Lower leg skin (tissue), 3 donors: ENCODE results near the gene PPM1A.

Experiments used
- POLR2A ChIP-seq, 2 donors: fragments of 450-650 bp; IDR thresholded peaks; one replicate each; pipeline ENCODE4 v1.6.1; 2016 to 2017; ENCODE audit warnings: antibody characterized with exemption in 2 of 2, mild to moderate bottlenecking in 1 of 2, moderate library complexity in 1 of 2
- TF ChIP-seq, protein P1 (sequence below), 3 donors: fragments of 450-650 bp; IDR thresholded peaks; one replicate each; pipeline ENCODE4 v1.5.1; 2016; ENCODE audit warnings: antibody characterized with exemption in 3 of 3, mild to moderate bottlenecking in 3 of 3, moderate library complexity in 2 of 3

DNA sequence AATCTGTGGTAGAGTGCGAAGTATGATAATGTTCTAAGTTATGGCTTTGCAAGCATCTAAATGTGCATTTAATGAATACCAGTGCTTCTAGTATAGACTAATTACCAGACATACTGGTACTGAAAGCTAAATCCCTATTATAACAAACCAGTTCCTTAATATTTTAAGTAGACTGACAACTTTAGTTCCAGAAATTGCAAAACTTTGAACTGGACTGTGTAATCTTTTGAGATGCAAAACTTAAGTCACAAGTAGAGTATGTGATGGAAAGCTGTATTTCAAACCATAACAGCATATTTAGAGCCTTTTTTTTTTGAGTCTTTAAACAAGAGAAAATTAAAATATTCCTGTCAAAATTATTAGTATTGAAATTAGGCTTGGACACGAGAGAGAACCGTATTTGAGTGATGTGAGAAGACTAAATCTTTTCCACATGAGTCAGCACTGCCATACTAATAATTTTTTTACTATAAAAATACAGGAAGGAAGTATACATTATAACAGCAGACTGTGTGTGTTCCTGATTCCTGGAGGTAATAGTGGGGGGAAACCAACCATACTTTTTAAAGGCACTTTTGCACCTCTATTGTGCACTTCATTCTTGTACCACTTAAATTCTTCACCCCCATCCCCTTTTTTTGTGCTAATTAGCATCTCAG is 45.5 kb downstream of the PPM1A start:
- TF ChIP-seq, protein P1, sequence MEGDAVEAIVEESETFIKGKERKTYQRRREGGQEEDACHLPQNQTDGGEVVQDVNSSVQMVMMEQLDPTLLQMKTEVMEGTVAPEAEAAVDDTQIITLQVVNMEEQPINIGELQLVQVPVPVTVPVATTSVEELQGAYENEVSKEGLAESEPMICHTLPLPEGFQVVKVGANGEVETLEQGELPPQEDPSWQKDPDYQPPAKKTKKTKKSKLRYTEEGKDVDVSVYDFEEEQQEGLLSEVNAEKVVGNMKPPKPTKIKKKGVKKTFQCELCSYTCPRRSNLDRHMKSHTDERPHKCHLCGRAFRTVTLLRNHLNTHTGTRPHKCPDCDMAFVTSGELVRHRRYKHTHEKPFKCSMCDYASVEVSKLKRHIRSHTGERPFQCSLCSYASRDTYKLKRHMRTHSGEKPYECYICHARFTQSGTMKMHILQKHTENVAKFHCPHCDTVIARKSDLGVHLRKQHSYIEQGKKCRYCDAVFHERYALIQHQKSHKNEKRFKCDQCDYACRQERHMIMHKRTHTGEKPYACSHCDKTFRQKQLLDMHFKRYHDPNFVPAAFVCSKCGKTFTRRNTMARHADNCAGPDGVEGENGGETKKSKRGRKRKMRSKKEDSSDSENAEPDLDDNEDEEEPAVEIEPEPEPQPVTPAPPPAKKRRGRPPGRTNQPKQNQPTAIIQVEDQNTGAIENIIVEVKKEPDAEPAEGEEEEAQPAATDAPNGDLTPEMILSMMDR (IDR thresholded peaks at IDR 0.05): no peak
- no peak for TF ChIP-seq POLR2A (IDR thresholded peaks at IDR 0.05)
